ENCODE measurements around the gene ODAD4.

Gene ODAD4

DNA sequence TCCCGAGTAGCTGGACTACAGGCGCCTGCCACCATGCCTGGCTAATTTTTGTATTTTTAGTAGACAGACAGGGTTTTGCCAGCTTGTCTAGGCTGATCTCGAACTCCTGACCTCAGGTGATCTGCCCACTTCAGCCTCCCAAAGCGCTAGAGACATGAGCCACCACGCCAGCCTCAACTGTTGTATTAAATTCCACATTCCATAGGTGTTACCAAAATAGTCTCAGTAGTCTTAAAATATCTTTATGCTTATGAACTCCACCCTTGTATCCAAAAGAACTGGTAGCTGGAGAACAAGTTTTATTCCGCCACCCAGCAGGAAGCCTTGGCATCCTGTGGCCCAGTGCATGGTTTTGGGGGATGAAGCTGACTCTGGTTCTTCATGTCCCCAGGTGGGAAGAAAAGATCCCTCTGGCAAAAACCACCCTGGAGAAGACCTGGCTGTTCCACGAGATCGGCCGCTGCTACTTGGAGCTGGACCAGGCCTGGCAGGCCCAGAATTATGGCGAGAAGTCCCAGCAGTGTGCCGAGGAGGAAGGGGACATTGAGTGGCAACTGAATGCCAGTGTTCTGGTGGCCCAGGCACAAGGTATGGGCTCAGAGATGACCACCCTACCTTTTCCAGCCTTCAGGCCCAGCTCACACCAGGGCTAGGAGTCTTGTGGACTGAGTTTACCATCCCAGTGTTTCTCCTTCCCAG is 18.5 kb downstream of the ODAD4 start:
- no peak overlapping the region for H3K4me3 ChIP-seq (ENCODE audit: low read depth, low read length)
- no peak overlapping the region for H3K27ac ChIP-seq
- no peaks in the 10 kb centered on the region for H3K27me3 ChIP-seq (ENCODE audit: control insufficient read depth, insufficient read depth, low read length)
- H3K9ac ChIP-seq, result no peak overlapping the region
- H2AFZ ChIP-seq, result no peak overlapping the region
- H3K36me3 ChIP-seq (ENCODE audit: control insufficient read depth, insufficient read depth, low read length), result no peaks in the 10 kb centered on the region
- no peaks in the 10 kb centered on the region for H3K9me3 ChIP-seq (ENCODE audit: control insufficient read depth, low read length)
- TF ChIP-seq, protein P1, sequence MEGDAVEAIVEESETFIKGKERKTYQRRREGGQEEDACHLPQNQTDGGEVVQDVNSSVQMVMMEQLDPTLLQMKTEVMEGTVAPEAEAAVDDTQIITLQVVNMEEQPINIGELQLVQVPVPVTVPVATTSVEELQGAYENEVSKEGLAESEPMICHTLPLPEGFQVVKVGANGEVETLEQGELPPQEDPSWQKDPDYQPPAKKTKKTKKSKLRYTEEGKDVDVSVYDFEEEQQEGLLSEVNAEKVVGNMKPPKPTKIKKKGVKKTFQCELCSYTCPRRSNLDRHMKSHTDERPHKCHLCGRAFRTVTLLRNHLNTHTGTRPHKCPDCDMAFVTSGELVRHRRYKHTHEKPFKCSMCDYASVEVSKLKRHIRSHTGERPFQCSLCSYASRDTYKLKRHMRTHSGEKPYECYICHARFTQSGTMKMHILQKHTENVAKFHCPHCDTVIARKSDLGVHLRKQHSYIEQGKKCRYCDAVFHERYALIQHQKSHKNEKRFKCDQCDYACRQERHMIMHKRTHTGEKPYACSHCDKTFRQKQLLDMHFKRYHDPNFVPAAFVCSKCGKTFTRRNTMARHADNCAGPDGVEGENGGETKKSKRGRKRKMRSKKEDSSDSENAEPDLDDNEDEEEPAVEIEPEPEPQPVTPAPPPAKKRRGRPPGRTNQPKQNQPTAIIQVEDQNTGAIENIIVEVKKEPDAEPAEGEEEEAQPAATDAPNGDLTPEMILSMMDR (IDR thresholded peaks at IDR 0.05), result no peak
- no peaks in the 10 kb centered on the region for H3K79me2 ChIP-seq
- no peaks in the 10 kb centered on the region for H3K4me1 ChIP-seq
- H3K4me2 ChIP-seq (ENCODE audit: low read length), result no peak overlapping the region

GRCh38 chr17:41956522-41956921 is 26.1 kb downstream of the ODAD4 start:
- TF ChIP-seq, protein P1 (IDR thresholded peaks at IDR 0.05), result no peak
- H3K9ac ChIP-seq, result no peak overlapping the region
- H3K9me3 ChIP-seq (ENCODE audit: control insufficient read depth, low read length), result no peaks in the 10 kb centered on the region
- no peaks in the 10 kb centered on the region for H3K4me1 ChIP-seq
- no peaks in the 10 kb centered on the region for H3K79me2 ChIP-seq
- H2AFZ ChIP-seq, result no peak overlapping the region
- H3K36me3 ChIP-seq (ENCODE audit: control insufficient read depth, insufficient read depth, low read length), result no peaks in the 10 kb centered on the region
- no peaks in the 10 kb centered on the region for H3K27me3 ChIP-seq (ENCODE audit: control insufficient read depth, insufficient read depth, low read length)
- H3K4me2 ChIP-seq (ENCODE audit: low read length), result no peak overlapping the region
- no peak overlapping the region for H3K4me3 ChIP-seq (ENCODE audit: low read depth, low read length)
- no peak overlapping the region for H3K27ac ChIP-seq

GRCh38 chr17:41957031-41957868 is 26.8 kb downstream of the ODAD4 start:
- Histone ChIP-seq H3K4me1 (no peaks in the 10 kb centered on the region), H3K9ac (no peak overlapping the region), H3K79me2 (no peaks in the 10 kb centered on the region), H3K27me3 (ENCODE audit: control insufficient read depth, insufficient read depth, low read length) (no peaks in the 10 kb centered on the region), H3K4me2 (ENCODE audit: low read length) (no peak overlapping the region), H3K9me3 (ENCODE audit: control insufficient read depth, low read length) (no peaks in the 10 kb centered on the region), H3K36me3 (ENCODE audit: control insufficient read depth, insufficient read depth, low read length) (no peaks in the 10 kb centered on the region), H3K4me3 (ENCODE audit: low read depth, low read length) (no peak overlapping the region), H3K27ac (no peak overlapping the region), H2AFZ (no peak overlapping the region)
- TF ChIP-seq, protein P1 (IDR thresholded peaks at IDR 0.05), result no peak

GRCh38 chr17:41957869-41958439 is 27.5 kb downstream of the ODAD4 start:
- Histone ChIP-seq H3K4me3 (ENCODE audit: low read depth, low read length) (no peak overlapping the region), H3K9ac (no peak overlapping the region), H3K4me2 (ENCODE audit: low read length) (no peak overlapping the region), H3K27ac (no peak overlapping the region), H3K9me3 (ENCODE audit: control insufficient read depth, low read length) (no peaks in the 10 kb centered on the region), H3K79me2 (no peaks in the 10 kb centered on the region), H3K27me3 (ENCODE audit: control insufficient read depth, insufficient read depth, low read length) (no peaks in the 10 kb centered on the region), H3K36me3 (ENCODE audit: control insufficient read depth, insufficient read depth, low read length) (no peaks in the 10 kb centered on the region), H2AFZ (no peak overlapping the region), H3K4me1 (no peaks in the 10 kb centered on the region)
- TF ChIP-seq, protein P1 (IDR thresholded peaks at IDR 0.05), result no peak

Data from parathyroid adenoma (tissue), 2 donors.